ENCODE measurements around the gene LRRC56.

GRCh38 chr11:592501-592900 is 55.2 kb downstream of the LRRC56 start:
- no peak for TF ChIP-seq CTCF (optimal IDR thresholded peaks at IDR 0.05 in 1 of 3, IDR thresholded peaks at IDR 0.05 in 1 of 3, conservative IDR thresholded peaks at IDR 0.05 in 1 of 3; ENCODE audit: extremely low read depth in 1 of 3, insufficient read depth in 2 of 3, low read length in 3 of 3)
- TF ChIP-seq EZH2 (IDR thresholded peaks at IDR 0.05; ENCODE audit: low read length) = no peak
